MM.1S (cell line): Measurements from ENCODE around the gene TBCA.
"Not testable (repeated sequence)": the region's sequence is repeated elsewhere in the genome, so short reads cannot be mapped to it uniquely, and the experiment has no call there.

Source experiments
- DNase-seq: peaks from one replicate; pipeline ENCODE4 v3.0.0-alpha.2; 2015
- H2AFZ ChIP-seq: fragments of 300-600 bp; sonication (generic); 2 replicates; pipeline ENCODE4 v1.6.0; 2016; ENCODE audit warnings: antibody characterized with exemption, low read length
- H3F3A ChIP-seq: fragments of 300-600 bp; sonication (generic); 2 replicates; pipeline ENCODE4 v1.6.1; 2016; ENCODE audit warnings: mild to moderate bottlenecking, antibody characterized with exemption, low read length, moderate library complexity, mixed read lengths; ENCODE audit not compliant: insufficient read depth
- H3K27ac ChIP-seq: fragments of 300-600 bp; sonication (generic); 2 replicates; pipeline ENCODE4 v1.5.1; 2016; ENCODE audit warnings: mild to moderate bottlenecking, low read length
- H3K27me3 ChIP-seq: fragments of 300-600 bp; sonication (generic); replicated peaks from 2 replicates; pipeline ENCODE4 v1.6.0; 2016; ENCODE audit warnings: low read length; ENCODE audit not compliant: insufficient read depth
- H3K36me3 ChIP-seq: fragments of 300-600 bp; sonication (generic); replicated peaks from 2 replicates; pipeline ENCODE4 v1.6.1; 2016; ENCODE audit warnings: mild to moderate bottlenecking, low read length, mixed read lengths; ENCODE audit not compliant: insufficient read depth
- H3K4me1 ChIP-seq: fragments of 300-600 bp; sonication (generic); 2 replicates; pipeline ENCODE4 v1.6.1; 2016; ENCODE audit warnings: low read length, mixed read lengths
- H3K4me2 ChIP-seq: fragments of 300-600 bp; sonication (generic); 2 replicates; pipeline ENCODE4 v1.6.0; 2016; ENCODE audit warnings: low read depth, low read length
- H3K4me3 ChIP-seq: fragments of 300-600 bp; sonication (generic); 2 replicates; pipeline ENCODE4 v1.5.1; 2016; ENCODE audit warnings: low read length, mixed read lengths
- H3K79me2 ChIP-seq: fragments of 300-600 bp; sonication (generic); 2 replicates; pipeline ENCODE4 v1.6.1; 2016; ENCODE audit warnings: mixed run types, low read length, mixed read lengths
- H3K9ac ChIP-seq: fragments of 300-600 bp; sonication (generic); 2 replicates; pipeline ENCODE4 v1.6.1; 2016; ENCODE audit warnings: low read length, mixed read lengths
- H3K9me2 ChIP-seq: fragments of 300-600 bp; sonication (generic); replicated peaks from 2 replicates; pipeline ENCODE4 v1.6.1; 2016; ENCODE audit warnings: mild to moderate bottlenecking, low read length, mixed read lengths; ENCODE audit not compliant: insufficient read depth
- H3K9me3 ChIP-seq: fragments of 300-600 bp; sonication (generic); replicated peaks from 2 replicates; pipeline ENCODE4 v1.6.1; 2016; ENCODE audit warnings: mild to moderate bottlenecking, low read length, mixed read lengths; ENCODE audit not compliant: insufficient read depth
- H4K20me1 ChIP-seq: fragments of 300-600 bp; sonication (generic); 2 replicates; pipeline ENCODE4 v1.6.1; 2016; ENCODE audit warnings: mild to moderate bottlenecking, low read length, moderate library complexity, mixed read lengths; ENCODE audit not compliant: insufficient read depth
- CTCF ChIP-seq: fragments of 300-600 bp; sonication (generic); IDR thresholded peaks from 2 replicates; pipeline ENCODE4 v1.5.1; 2016; ENCODE audit warnings: antibody characterized with exemption, low read length, mixed read lengths
- EZH2 ChIP-seq: fragments of 300-600 bp; sonication (generic); optimal IDR thresholded peaks from 2 replicates; pipeline ENCODE3; 2017; ENCODE audit warnings: low read depth, mild to moderate bottlenecking, antibody characterized with exemption, low read length, mixed read lengths
- EZH2phosphoT487 ChIP-seq: fragments of 300-600 bp; sonication (generic); IDR thresholded peaks from 2 replicates; pipeline ENCODE4 v1.6.1; 2018; ENCODE audit warnings: antibody characterized with exemption, low read length

The TBCA gene

GRCh38 chr5:77751328-77752023 is 24.7 kb downstream of the TBCA start:
- no peak overlapping the region for H3K4me2 ChIP-seq

DNA sequence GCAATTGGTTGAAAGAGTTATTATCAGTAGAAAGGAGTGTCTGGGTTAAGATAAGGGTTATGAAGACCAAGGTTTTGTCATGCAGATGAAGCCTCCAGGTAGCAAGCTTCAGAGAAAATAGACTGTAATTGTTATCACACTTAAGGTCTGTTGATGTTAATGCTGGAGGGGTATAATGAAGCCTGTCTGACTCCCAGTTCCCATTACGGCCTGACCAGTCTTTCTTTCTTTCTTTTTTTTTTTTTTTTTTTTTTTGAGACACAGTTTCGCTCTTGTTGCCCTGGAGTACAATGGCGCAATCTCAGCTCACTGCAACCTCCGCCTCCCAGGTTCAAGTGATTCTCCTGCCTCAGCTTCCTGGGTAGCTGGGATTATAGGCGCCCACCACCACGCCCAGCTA is 25.2 kb downstream of the TBCA start:
- not testable (repeated sequence) for H2AFZ ChIP-seq, DNase-seq, H3K9ac ChIP-seq, H3K4me3 ChIP-seq, H3K36me3 ChIP-seq, H3K9me2 ChIP-seq, H3K9me3 ChIP-seq, H3K4me1 ChIP-seq, H3K27ac ChIP-seq, H3F3A ChIP-seq, H3K4me2 ChIP-seq, H3K27me3 ChIP-seq
- peaks cover 85% of the 10 kb centered on the region for H3K79me2 ChIP-seq
- peaks cover 18% of the 10 kb centered on the region; the same call in 1 of the 2 replicates for H4K20me1 ChIP-seq

More at GRCh38 chr5:77751328-77752023, 24.7 kb downstream of the TBCA start:
- H3K79me2 ChIP-seq, result peaks cover 88% of the 10 kb centered on the region
- H3K4me1 ChIP-seq, result no peaks in the 10 kb centered on the region
- H3K27ac ChIP-seq, result no peak overlapping the region
- no peaks in the 10 kb centered on the region for H3K27me3 ChIP-seq
- no peak overlapping the region for H3K4me3 ChIP-seq
- H3K9me3 ChIP-seq, result no peaks in the 10 kb centered on the region
- H3K9ac ChIP-seq, result no peak overlapping the region
- no peak for DNase-seq
- TF ChIP-seq EZH2 (no peak), CTCF (no peak), EZH2phosphoT487 (no peak)
- peaks cover 18% of the 10 kb centered on the region; the same call in 1 of the 2 replicates for H4K20me1 ChIP-seq
- H3K36me3 ChIP-seq, result no peaks in the 10 kb centered on the region
- no peak overlapping the region for H2AFZ ChIP-seq
- H3K9me2 ChIP-seq, result no peaks in the 10 kb centered on the region
- no peaks in the 10 kb centered on the region for H3F3A ChIP-seq

DNA sequence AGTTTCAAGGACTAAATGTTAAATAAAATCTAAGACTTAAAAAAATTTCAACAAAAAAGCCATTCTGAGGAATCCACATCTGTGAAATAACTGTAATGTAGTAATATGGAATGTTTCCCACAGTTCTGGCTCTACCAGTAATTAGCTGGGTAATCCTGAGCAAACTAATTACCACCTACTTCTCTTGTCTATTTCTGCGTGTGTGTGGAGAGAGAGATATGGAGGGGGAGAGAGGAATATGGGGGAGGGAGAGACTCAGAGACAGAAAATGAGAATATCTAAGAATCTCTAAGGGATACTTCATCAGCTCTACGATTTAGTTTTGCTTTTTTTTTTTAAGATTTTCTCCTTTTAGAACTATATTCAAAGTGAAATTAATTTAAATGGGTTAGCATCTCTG is 28.0 kb downstream of the TBCA start:
- H3K4me2 ChIP-seq, result no peak overlapping the region
- H3K36me3 ChIP-seq, result no peaks in the 10 kb centered on the region
- no peaks in the 10 kb centered on the region for H3K9me2 ChIP-seq
- peaks cover 82% of the 10 kb centered on the region for H3K79me2 ChIP-seq
- no peaks in the 10 kb centered on the region for H3F3A ChIP-seq
- H4K20me1 ChIP-seq, result peaks cover 16% of the 10 kb centered on the region; the same call in 1 of the 2 replicates
- no peak for DNase-seq
- no peak overlapping the region for H2AFZ ChIP-seq
- no peaks in the 10 kb centered on the region for H3K9me3 ChIP-seq
- H3K27me3 ChIP-seq, result no peaks in the 10 kb centered on the region
- TF ChIP-seq EZH2phosphoT487, result no peak
- TF ChIP-seq CTCF, result no peak
- no peak for TF ChIP-seq EZH2
- H3K27ac ChIP-seq, result no peak overlapping the region
- H3K9ac ChIP-seq, result no peak overlapping the region
- no peak overlapping the region for H3K4me3 ChIP-seq
- no peaks in the 10 kb centered on the region for H3K4me1 ChIP-seq

DNA sequence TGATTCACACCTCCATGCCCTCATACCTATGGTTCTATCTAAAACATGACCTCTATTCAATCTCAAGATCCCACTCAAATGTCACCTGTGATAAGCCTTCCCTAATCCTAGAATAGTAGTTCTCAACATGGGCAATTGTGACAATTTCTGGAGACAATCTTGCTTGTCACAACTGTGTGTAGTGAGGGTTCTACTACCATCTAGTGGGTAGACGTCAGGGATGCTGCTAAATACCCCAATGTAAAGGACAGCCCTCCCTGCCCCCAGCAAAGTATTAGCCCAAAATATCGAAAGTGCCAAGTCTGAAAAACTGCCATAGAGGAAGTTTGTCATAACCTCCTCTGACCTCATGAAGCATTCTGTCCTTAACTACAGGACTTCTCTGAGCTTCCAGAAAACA is 32.0 kb downstream of the TBCA start:
- Histone ChIP-seq H3K4me2 (no peak overlapping the region), H3K4me1 (no peaks in the 10 kb centered on the region), H4K20me1 (peaks cover 6% of the 10 kb centered on the region; the same call in 1 of the 2 replicates), H3F3A (no peaks in the 10 kb centered on the region), H3K27me3 (no peaks in the 10 kb centered on the region), H3K4me3 (no peak overlapping the region), H2AFZ (no peak overlapping the region), H3K9ac (no peak overlapping the region), H3K9me3 (no peaks in the 10 kb centered on the region), H3K79me2 (peaks cover 78% of the 10 kb centered on the region), H3K9me2 (no peaks in the 10 kb centered on the region), H3K36me3 (no peaks in the 10 kb centered on the region), H3K27ac (no peak overlapping the region)
- no peak for DNase-seq
- TF ChIP-seq EZH2phosphoT487, result no peak
- TF ChIP-seq EZH2, result no peak
- no peak for TF ChIP-seq CTCF
